Activated CD4-positive, alpha-beta T cell treated with anti-CD3 and anti-CD28 coated beads, Interleukin-2, amount 10 ng/mL, durations not matched to agents 24 days and 14 days (primary cell): Measurements from ENCODE around the gene PLCH1. TPM values are rescaled to one million over a fixed set of nuclear protein-coding genes. Genes with fewer than 3 reads are reported as not detected.

ENCODE experiments used
- DNase-seq: peaks from one replicate; pipeline ENCODE4 v3.0.0; 2022
- H3K27ac Mint-ChIP-seq: one replicate; pipeline ENCODE4 v1.8.0; 2022; ENCODE audit warnings: mild to moderate bottlenecking, mixed read lengths
- H3K27me3 Mint-ChIP-seq: one replicate; pipeline ENCODE4 v1.8.0; 2022; ENCODE audit warnings: mixed read lengths
- H3K36me3 Mint-ChIP-seq: one replicate; pipeline ENCODE4 v1.8.0; 2022; ENCODE audit warnings: low read depth, mild to moderate bottlenecking, mixed read lengths
- H3K4me1 Mint-ChIP-seq: one replicate; pipeline ENCODE4 v1.8.0; 2021; ENCODE audit warnings: mixed read lengths
- H3K4me3 Mint-ChIP-seq: one replicate; pipeline ENCODE4 v1.8.0; 2022; ENCODE audit warnings: mild to moderate bottlenecking, moderate library complexity, mixed read lengths
- H3K9me3 Mint-ChIP-seq: one replicate; pipeline ENCODE4 v1.8.0; 2021; ENCODE audit warnings: mixed read lengths
- intact Hi-C: fragments of 100-400 bp; cut with micrococcal nuclease; formaldehyde crosslinking; loops from one replicate; pipeline ENCODE4 v1.15.1; 2023
- total RNA-seq: library from RNA; stranded (reverse); gene quantifications from 2 replicates; pipeline ENCODE4 v1.2.3, GENCODE V29; 2022

PLCH1 gene
- total RNA-seq, 1 donor from 2014 or later, result not detected

- Mint-ChIP-seq H3K27me3 (no peaks in the 10 kb centered on the region), H3K4me3 (no peak overlapping the region), H3K36me3 (no peaks in the 10 kb centered on the region), H3K27ac (no peak overlapping the region), H3K9me3 (no peaks in the 10 kb centered on the region), H3K4me1 (no peaks in the 10 kb centered on the region)
- DNase-seq, result no peak
- intact Hi-C loops, result no loop called here
Observed at GRCh38 chr3:155443815-155444214, 301.1 kb downstream of the PLCH1 start.

- H3K4me3 Mint-ChIP-seq, result no peak overlapping the region
- H3K27ac Mint-ChIP-seq, result no peak overlapping the region
- no peaks in the 10 kb centered on the region for H3K4me1 Mint-ChIP-seq
- intact Hi-C loops, result no loop called here
- H3K36me3 Mint-ChIP-seq, result no peaks in the 10 kb centered on the region
- no peak for DNase-seq
- no peaks in the 10 kb centered on the region for H3K27me3 Mint-ChIP-seq
- H3K9me3 Mint-ChIP-seq, result no peaks in the 10 kb centered on the region
Observed at GRCh38 chr3:155442072-155442471, 302.8 kb downstream of the PLCH1 start.

GRCh38 chr3:155441506-155441905 is 303.4 kb downstream of the PLCH1 start:
- DNase-seq, result no peak
- Mint-ChIP-seq H3K9me3 (no peaks in the 10 kb centered on the region), H3K36me3 (no peaks in the 10 kb centered on the region), H3K4me1 (no peaks in the 10 kb centered on the region), H3K27ac (no peak overlapping the region), H3K4me3 (no peak overlapping the region), H3K27me3 (no peaks in the 10 kb centered on the region)
- intact Hi-C loops, result no loop called here

- no peaks in the 10 kb centered on the region for H3K36me3 Mint-ChIP-seq
Observed at GRCh38 chr3:155441026-155441425, 303.8 kb downstream of the PLCH1 start.

DNA sequence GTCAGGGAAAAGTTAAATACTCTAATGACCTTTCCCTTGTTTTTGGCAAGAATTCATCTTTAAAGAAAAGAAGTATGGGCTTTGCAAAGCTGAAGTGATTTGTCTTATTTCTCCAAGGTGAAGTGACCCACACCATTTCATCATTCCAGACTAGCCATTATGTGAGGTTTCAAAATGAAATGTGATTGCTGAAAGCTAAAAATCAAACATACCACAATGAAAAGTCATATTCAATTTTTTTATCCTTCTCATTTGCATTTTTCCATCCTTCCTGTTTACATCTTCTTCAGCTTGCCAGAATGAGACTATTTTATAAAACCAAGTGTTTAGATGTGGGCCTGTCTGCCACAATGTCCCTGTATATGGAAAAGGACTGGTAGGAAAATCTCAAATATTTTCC is 309.1 kb downstream of the PLCH1 start:
- H3K4me1 Mint-ChIP-seq, result no peaks in the 10 kb centered on the region
- no peak for DNase-seq
- peaks cover 3% of the 10 kb centered on the region for H3K9me3 Mint-ChIP-seq
- H3K4me3 Mint-ChIP-seq, result no peak overlapping the region
- H3K27me3 Mint-ChIP-seq, result peaks cover 1% of the 10 kb centered on the region
- H3K27ac Mint-ChIP-seq, result no peak overlapping the region
- no peaks in the 10 kb centered on the region for H3K36me3 Mint-ChIP-seq
- intact Hi-C loops, result no loop called here

More at GRCh38 chr3:155441026-155441425, 303.8 kb downstream of the PLCH1 start:
- Mint-ChIP-seq H3K27me3 (no peaks in the 10 kb centered on the region), H3K4me3 (no peak overlapping the region), H3K27ac (no peak overlapping the region), H3K4me1 (no peaks in the 10 kb centered on the region), H3K9me3 (no peaks in the 10 kb centered on the region)
- intact Hi-C loops, result no loop called here
- DNase-seq, result no peak

DNA sequence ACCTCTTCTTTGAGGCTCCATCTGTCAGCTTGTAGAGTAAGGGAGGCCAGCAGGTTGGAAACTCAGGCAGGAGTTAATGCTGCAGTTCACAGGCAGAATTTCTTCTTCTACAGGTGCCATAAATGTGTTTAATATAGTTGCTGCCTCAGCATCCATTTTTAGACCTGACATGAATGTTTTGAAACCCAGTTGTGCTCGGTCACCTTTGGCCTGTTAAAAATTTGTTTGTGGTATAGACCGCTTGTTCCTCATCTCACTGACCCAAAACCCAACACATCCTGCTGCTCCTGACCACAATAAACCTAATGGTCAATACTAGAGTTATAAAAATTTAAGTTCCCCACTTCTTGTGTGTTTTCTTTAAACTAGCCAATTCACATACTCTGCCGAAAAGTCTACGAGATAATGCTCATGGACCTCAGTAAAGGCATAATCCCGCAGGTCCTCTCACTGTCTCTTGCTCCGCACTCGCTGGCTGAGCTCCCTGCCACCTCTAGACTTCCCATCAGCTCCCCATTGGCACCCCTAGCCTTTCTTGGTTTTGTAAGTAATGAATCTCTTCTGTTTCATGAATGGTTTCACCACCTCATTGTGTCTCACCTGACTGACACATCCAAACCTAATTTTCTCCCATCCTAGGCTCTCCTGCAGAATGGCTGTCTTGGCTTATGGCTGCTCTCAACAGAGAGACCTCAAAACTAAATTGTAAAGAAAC is 312.9 kb downstream of the PLCH1 start:
- H3K9me3 Mint-ChIP-seq, result peaks cover 7% of the 10 kb centered on the region
- H3K4me3 Mint-ChIP-seq, result no peak overlapping the region

GRCh38 chr3:155428563-155428962 is 316.3 kb downstream of the PLCH1 start:
- Mint-ChIP-seq H3K4me1 (no peaks in the 10 kb centered on the region), H3K9me3 (peaks cover 4% of the 10 kb centered on the region), H3K27me3 (no peaks in the 10 kb centered on the region), H3K36me3 (no peaks in the 10 kb centered on the region), H3K27ac (no peak overlapping the region), H3K4me3 (no peak overlapping the region)
- intact Hi-C loops, result no loop called here
- no peak for DNase-seq

More for the DNA sequence above, 312.9 kb downstream of the PLCH1 start:
- no peak for DNase-seq
- intact Hi-C loops, result no loop called here
- H3K36me3 Mint-ChIP-seq, result no peaks in the 10 kb centered on the region
- H3K27me3 Mint-ChIP-seq, result peaks cover 1% of the 10 kb centered on the region
- no peaks in the 10 kb centered on the region for H3K4me1 Mint-ChIP-seq
- H3K27ac Mint-ChIP-seq, result no peak overlapping the region

DNA sequence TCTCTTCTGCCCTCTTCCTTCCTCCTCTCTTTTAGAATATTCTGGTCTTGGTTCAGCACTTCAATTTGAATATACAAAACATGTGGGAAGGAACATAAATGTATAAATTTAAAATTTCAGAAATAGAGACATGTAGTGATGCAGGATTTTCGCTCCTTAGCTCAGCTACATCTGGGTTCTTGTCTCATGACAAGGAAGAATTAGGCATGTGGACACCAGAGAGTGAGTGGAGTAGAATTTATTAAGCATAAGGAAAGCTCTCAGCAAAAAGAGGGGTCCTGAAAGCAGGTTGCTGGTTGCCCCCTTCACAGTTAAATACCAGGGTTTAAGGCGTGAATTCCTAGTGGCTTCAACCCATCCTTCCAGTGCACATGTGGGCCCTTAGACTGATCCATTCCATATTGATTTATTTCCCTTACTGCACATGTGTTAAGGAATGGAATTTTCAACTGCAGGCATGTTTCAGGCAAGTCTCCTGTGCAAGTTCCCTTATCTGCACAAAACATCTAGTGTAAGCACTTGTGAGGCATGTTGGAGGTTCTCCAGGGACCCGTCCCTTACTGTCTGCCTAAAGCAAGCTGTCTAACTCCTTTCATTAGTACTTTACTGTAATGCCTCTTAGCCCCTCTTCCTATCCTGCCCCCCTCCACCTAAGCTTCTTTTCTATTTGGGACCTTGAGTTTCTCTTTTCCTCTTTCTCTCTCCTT is 318.2 kb downstream of the PLCH1 start:
- Mint-ChIP-seq H3K27me3 (no peaks in the 10 kb centered on the region), H3K9me3 (peaks cover 4% of the 10 kb centered on the region), H3K4me1 (no peaks in the 10 kb centered on the region), H3K36me3 (no peaks in the 10 kb centered on the region), H3K4me3 (no peak overlapping the region), H3K27ac (no peak overlapping the region)
- DNase-seq, result no peak
- intact Hi-C loops, result no loop called here

DNA sequence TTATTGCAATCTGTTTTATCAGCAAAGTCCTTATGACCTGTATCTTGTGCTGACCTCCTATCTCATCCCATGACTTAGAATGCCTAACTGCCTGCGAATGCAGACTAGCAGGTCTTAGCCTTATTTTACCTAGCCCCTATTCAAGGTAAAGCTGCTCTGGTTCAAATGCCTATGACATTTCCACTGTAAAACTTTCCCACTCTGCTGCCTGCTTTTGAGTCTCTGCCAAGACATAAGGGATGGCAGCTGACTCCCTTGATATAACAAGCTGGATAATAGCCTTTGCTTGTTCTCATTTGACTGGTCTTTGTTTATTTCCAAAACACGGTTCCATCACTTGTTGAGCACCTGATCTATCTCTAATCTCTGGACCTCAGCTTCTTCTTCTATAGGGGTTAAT is 319.5 kb downstream of the PLCH1 start:
- Mint-ChIP-seq H3K27me3 (no peaks in the 10 kb centered on the region), H3K27ac (no peak overlapping the region), H3K9me3 (peaks cover 4% of the 10 kb centered on the region), H3K36me3 (no peaks in the 10 kb centered on the region), H3K4me3 (no peak overlapping the region), H3K4me1 (no peaks in the 10 kb centered on the region)
- no peak for DNase-seq
- intact Hi-C loops, result no loop called here

- Mint-ChIP-seq H3K9me3 (peaks cover 4% of the 10 kb centered on the region), H3K4me3 (no peak overlapping the region), H3K36me3 (no peaks in the 10 kb centered on the region), H3K4me1 (no peaks in the 10 kb centered on the region), H3K27me3 (no peaks in the 10 kb centered on the region), H3K27ac (no peak overlapping the region)
- intact Hi-C loops, result no loop called here
- DNase-seq, result no peak
Observed at GRCh38 chr3:155424323-155424710, 320.6 kb downstream of the PLCH1 start.

- Mint-ChIP-seq H3K27me3 (no peaks in the 10 kb centered on the region), H3K27ac (no peak overlapping the region), H3K4me3 (no peak overlapping the region), H3K9me3 (peaks cover 3% of the 10 kb centered on the region), H3K36me3 (no peaks in the 10 kb centered on the region), H3K4me1 (no peaks in the 10 kb centered on the region)
- no peak for DNase-seq
- intact Hi-C loops, result no loop called here
Observed at GRCh38 chr3:155423526-155424322, 321.1 kb downstream of the PLCH1 start.

DNA sequence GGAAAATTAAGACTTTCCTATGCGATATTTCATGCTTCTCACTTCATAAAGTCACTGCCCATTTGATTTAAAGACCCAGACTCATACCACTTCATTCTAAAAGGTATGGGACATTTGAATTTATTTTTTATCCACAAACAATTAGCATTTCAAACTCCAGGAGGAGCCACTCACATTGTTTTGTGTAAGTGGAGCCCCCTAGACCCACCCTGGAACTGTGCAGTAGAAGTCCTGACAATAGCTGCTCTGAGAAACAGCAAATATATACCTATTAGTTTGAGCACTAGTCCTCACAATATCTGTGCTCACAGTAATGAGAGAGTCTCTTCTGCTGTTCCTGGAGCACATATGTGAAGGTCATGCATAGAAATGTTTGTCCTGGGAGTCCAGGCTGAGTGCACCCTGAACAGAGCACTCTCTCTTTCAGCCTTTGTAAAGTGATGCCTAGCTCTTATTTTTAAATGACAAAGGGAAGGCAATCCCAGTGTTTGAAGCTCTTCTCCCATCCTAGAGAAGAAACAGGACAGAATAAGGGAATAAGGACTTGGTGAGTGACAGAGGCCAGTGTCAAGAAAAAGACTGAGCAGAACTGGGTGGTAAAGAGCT is 323.9 kb downstream of the PLCH1 start:
- Mint-ChIP-seq H3K27ac (no peak overlapping the region), H3K9me3 (no peaks in the 10 kb centered on the region), H3K4me3 (no peak overlapping the region), H3K27me3 (no peaks in the 10 kb centered on the region), H3K4me1 (no peaks in the 10 kb centered on the region), H3K36me3 (no peaks in the 10 kb centered on the region)
- intact Hi-C loops, result no loop called here
- no peak for DNase-seq

- no peaks in the 10 kb centered on the region for H3K9me3 Mint-ChIP-seq
- no peak overlapping the region for H3K4me3 Mint-ChIP-seq
- no peaks in the 10 kb centered on the region for H3K27me3 Mint-ChIP-seq
- no peak for DNase-seq
- intact Hi-C loops, result no loop called here
- no peaks in the 10 kb centered on the region for H3K4me1 Mint-ChIP-seq
- no peaks in the 10 kb centered on the region for H3K36me3 Mint-ChIP-seq
- no peak overlapping the region for H3K27ac Mint-ChIP-seq
Observed at GRCh38 chr3:155420406-155420805, 324.5 kb downstream of the PLCH1 start.

GRCh38 chr3:155418407-155418806 is 326.5 kb downstream of the PLCH1 start:
- H3K4me3 Mint-ChIP-seq, result no peak overlapping the region
- no peaks in the 10 kb centered on the region for H3K36me3 Mint-ChIP-seq
- H3K4me1 Mint-ChIP-seq, result no peaks in the 10 kb centered on the region
- no peak overlapping the region for H3K27ac Mint-ChIP-seq
- no peak for DNase-seq
- intact Hi-C loops, result no loop called here
- no peaks in the 10 kb centered on the region for H3K9me3 Mint-ChIP-seq
- H3K27me3 Mint-ChIP-seq, result no peaks in the 10 kb centered on the region
